Neuronal stem cell (in vitro differentiated cells): ENCODE data around the gene PARP1.

Source experiments
- DNase-seq: peaks from one replicate; pipeline ENCODE4 v3.0.0-alpha.2; 2013; ENCODE audit warnings: low spot score
- H2AFZ ChIP-seq: one replicate; pipeline ENCODE4 v1.6.1; 2013; ENCODE audit warnings: mild to moderate bottlenecking, low read length, inconsistent platforms
- H2AK5ac ChIP-seq: 2 replicates; pipeline ENCODE4 v1.6.1; 2013; ENCODE audit warnings: low read depth, mild to moderate bottlenecking, inconsistent platforms, low read length, moderate library complexity, mixed read lengths
- H2BK120ac ChIP-seq: 2 replicates; pipeline ENCODE4 v1.6.1; 2013; ENCODE audit warnings: low read depth, mild to moderate bottlenecking, inconsistent platforms, low read length, moderate library complexity, mixed read lengths
- H2BK12ac ChIP-seq: one replicate; pipeline ENCODE4 v1.6.1; 2013; ENCODE audit warnings: low read length, inconsistent platforms
- H2BK15ac ChIP-seq: 2 replicates; pipeline ENCODE4 v1.6.1; 2013; ENCODE audit warnings: mild to moderate bottlenecking, low read length, inconsistent platforms, mixed read lengths
- H2BK5ac ChIP-seq: one replicate; pipeline ENCODE4 v1.6.1; 2013; ENCODE audit warnings: inconsistent platforms, mild to moderate bottlenecking, low read length, moderate library complexity
- H3K14ac ChIP-seq: one replicate; pipeline ENCODE4 v1.6.1; 2013; ENCODE audit warnings: low read length, inconsistent platforms
- H3K18ac ChIP-seq: 2 replicates; pipeline ENCODE4 v1.6.1; 2013; ENCODE audit warnings: low read length, inconsistent platforms
- H3K23ac ChIP-seq: 2 replicates; pipeline ENCODE4 v1.6.1; 2013; ENCODE audit warnings: low read depth, mild to moderate bottlenecking, mixed read lengths, low read length, inconsistent platforms; ENCODE audit not compliant: poor library complexity
- H3K27ac ChIP-seq: replicated peaks from 3 replicates; pipeline ENCODE4 v1.5.1; 2013; ENCODE audit warnings: low read length, inconsistent platforms
- H3K27me3 ChIP-seq, 3 experiments: 2 replicates each; pipeline ENCODE4 v1.6.1; 2013; ENCODE audit warnings: low read length in 3 of 3, mild to moderate bottlenecking in 2 of 3, inconsistent platforms in 1 of 3, low read depth in 1 of 3, mixed read lengths in 1 of 3, moderate library complexity in 1 of 3; ENCODE audit not compliant: control insufficient read depth in 3 of 3, insufficient read depth in 3 of 3
- H3K36me3 ChIP-seq, 2 donors: replicated peaks in 1 of 2; 2 replicates each; pipeline ENCODE4 v1.6.1; 2013; ENCODE audit warnings: low read length in 2 of 2; ENCODE audit not compliant: control insufficient read depth in 2 of 2, insufficient read depth in 2 of 2
- H3K4ac ChIP-seq: 2 replicates; pipeline ENCODE4 v1.6.1; 2013; ENCODE audit warnings: inconsistent platforms, mild to moderate bottlenecking, low read length, moderate library complexity
- H3K4me1 ChIP-seq, 2 donors: 1 replicate in 1 of 2; 2 replicates in 1 of 2; pipeline ENCODE4 v1.6.1; 2013; ENCODE audit warnings: low read length in 2 of 2, low read depth in 1 of 2; ENCODE audit not compliant: control insufficient read depth in 2 of 2, insufficient read depth in 1 of 2
- H3K4me2 ChIP-seq: one replicate; pipeline ENCODE4 v1.6.1; 2013; ENCODE audit warnings: mild to moderate bottlenecking, low read length, inconsistent platforms; ENCODE audit not compliant: insufficient read depth, poor library complexity, severe bottlenecking
- H3K4me3 ChIP-seq, 2 donors: 2 replicates each; pipeline ENCODE4 v1.5.1; 2013; ENCODE audit warnings: low read length in 2 of 2, mild to moderate bottlenecking in 2 of 2, inconsistent platforms in 1 of 2, moderate library complexity in 1 of 2
- H3K79me1 ChIP-seq: one replicate; pipeline ENCODE4 v1.6.1; 2013; ENCODE audit warnings: low read depth, mild to moderate bottlenecking, inconsistent platforms, low read length, moderate library complexity
- H3K9ac ChIP-seq: one replicate; pipeline ENCODE4 v1.6.1; 2013; ENCODE audit warnings: mild to moderate bottlenecking, low read depth, low read length, inconsistent platforms; ENCODE audit not compliant: poor library complexity
- H3K9me3 ChIP-seq, 2 donors: replicated peaks in 1 of 2; 2 replicates each; pipeline versions ENCODE3 to v1.6.1; 2013; ENCODE audit warnings: low read length in 2 of 2, mild to moderate bottlenecking in 2 of 2, inconsistent platforms in 1 of 2, low read depth in 1 of 2, mixed read lengths in 1 of 2, moderate library complexity in 1 of 2; ENCODE audit not compliant: control insufficient read depth in 2 of 2, insufficient read depth in 1 of 2
- H4K8ac ChIP-seq: one replicate; pipeline ENCODE4 v1.6.1; 2013; ENCODE audit warnings: low read depth, mild to moderate bottlenecking, inconsistent platforms, low read length, moderate library complexity
- H4K91ac ChIP-seq: one replicate; pipeline ENCODE4 v1.6.1; 2013; ENCODE audit warnings: low read length, low read depth, mild to moderate bottlenecking, inconsistent platforms; ENCODE audit not compliant: poor library complexity
- WGBS, 2 donors: extraction: QIAGEN DNeasy Blood & Tissue Kit; methylation state at CpG; one replicate each; pipeline ENCODE4 v1.1.7; 2013; ENCODE audit warnings: missing lambda C conversion rate in 2 of 2, mixed read lengths in 1 of 2; ENCODE audit not compliant: insufficient read length in 2 of 2, insufficient replicate concordance in 1 of 2; ENCODE audit errors: extremely low coverage in 2 of 2; 5-methylcytosine and 5-hydroxymethylcytosine counted together

Gene PARP1

DNA sequence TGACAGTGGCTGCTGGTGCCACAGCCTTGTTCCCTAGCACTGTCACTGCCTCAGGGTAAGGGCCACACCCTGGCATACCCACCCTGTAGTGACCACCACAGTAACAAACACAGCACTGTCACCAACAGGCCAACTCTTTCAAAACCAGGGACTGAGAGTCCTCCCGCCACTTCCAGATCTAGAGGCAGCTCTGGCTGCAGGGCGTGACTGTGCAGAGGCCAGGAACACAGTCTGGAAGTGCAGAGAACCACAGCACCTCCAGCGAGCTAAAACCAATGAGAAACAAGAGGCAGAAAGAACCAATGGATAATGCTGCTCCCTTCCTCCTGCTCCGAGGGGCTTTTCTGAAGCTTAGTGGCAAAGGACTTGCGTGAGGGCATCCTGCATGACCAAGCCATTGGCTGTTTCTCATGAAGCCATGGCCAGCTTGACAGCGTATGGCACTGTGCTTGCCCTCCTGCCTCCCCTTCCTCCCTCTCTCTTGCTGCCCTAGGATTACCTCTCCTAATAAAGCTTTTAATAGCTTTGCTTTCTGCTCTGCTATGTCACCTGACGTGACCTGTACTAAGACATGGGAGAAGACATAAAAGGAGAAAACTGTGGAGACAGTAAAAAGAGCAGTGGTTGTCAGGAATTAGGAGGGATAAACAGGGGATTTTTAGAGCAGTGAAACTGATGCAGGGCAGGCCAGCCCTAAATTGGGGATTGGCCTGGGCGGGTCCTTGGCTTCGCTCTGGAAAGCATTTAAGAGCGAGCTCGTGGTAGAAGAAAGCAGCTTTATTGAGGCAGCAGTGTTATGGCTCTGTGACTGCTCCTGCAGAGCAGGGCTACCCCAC lies 7.2 kb downstream of the PARP1 start:
- no peak for DNase-seq
- peaks cover 34 to 89% of the 10 kb centered on the region in 2 donors for H3K36me3 ChIP-seq
- no peak overlapping the region for H3K27ac ChIP-seq
- peaks cover 12 to 19% of the 10 kb centered on the region in 2 donors for H3K4me1 ChIP-seq
- H2AK5ac ChIP-seq: no peak overlapping the region
- no peak overlapping the region for H2AFZ ChIP-seq
- H3K4ac ChIP-seq: no peak overlapping the region
- H3K23ac ChIP-seq: no peak overlapping the region
- H2BK15ac ChIP-seq: no peak overlapping the region
- H3K4me2 ChIP-seq: no peak overlapping the region
- H3K9ac ChIP-seq: peak overlapping the region; percentile 53
- H3K14ac ChIP-seq: no peak overlapping the region
- H3K9me3 ChIP-seq: no peaks in the 10 kb centered on the region
- H2BK120ac ChIP-seq: no peak overlapping the region
- peaks cover 19% of the 10 kb centered on the region for H3K79me1 ChIP-seq
- H2BK5ac ChIP-seq: no peak overlapping the region
- no peak overlapping the region for H3K4me3 ChIP-seq
- no peak overlapping the region for H4K91ac ChIP-seq
- no peak overlapping the region for H2BK12ac ChIP-seq
- no peak overlapping the region for H4K8ac ChIP-seq
- no peaks in the 10 kb centered on the region for H3K27me3 ChIP-seq
- H3K18ac ChIP-seq: no peak overlapping the region
- WGBS, 2 donors: no CpG with 5 or more reads among the region's 11 CpGs

DNA sequence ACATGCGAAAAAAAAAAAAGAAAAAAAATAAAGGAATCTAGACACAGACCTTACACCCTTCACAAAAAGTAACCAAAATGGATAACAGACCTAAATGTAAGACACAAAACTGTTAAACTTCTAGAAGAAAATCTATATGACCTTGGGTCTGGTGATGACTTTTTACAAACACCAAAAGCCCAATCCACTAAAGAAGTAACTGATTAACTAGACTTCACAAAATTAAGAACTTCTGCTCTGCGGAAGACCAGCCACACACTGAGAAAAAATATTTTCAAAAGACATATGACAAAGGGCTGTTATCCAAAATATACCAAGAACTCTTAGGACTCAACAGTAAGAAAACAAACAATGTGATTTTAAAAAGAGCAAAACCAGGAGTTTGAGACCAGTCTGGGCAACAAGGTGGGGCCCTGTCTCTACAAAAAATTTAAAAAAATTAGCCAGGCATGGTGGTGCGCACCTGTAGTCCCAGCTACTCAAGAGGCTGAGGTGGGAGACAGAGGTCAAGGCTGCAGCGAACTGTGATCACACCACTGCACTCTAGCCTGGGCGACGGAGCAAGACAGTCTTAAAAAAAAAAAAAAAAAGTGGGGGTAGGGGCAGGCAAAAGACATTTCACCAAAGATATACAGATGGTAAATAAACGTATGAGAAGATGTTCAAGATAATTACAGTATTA lies 9.8 kb downstream of the PARP1 start:
- no peak overlapping the region for H3K4ac ChIP-seq
- H3K23ac ChIP-seq: no peak overlapping the region
- no peak overlapping the region for H3K18ac ChIP-seq
- no peak overlapping the region for H4K91ac ChIP-seq
- no peak for DNase-seq
- H3K36me3 ChIP-seq: peaks cover 38 to 97% of the 10 kb centered on the region in 2 donors
- H2BK5ac ChIP-seq: no peak overlapping the region
- H3K79me1 ChIP-seq: peaks cover 12% of the 10 kb centered on the region
- no peak overlapping the region for H3K27ac ChIP-seq
- H2BK12ac ChIP-seq: no peak overlapping the region
- no peak overlapping the region for H2BK120ac ChIP-seq
- no peak overlapping the region for H3K14ac ChIP-seq
- H3K4me2 ChIP-seq: no peak overlapping the region
- no peak overlapping the region for H3K4me3 ChIP-seq
- H3K9me3 ChIP-seq: no peaks in the 10 kb centered on the region
- H4K8ac ChIP-seq: no peak overlapping the region
- no peak overlapping the region for H2AFZ ChIP-seq
- H2AK5ac ChIP-seq: no peak overlapping the region
- peaks cover 0 to 3% of the 10 kb centered on the region in 2 donors for H3K4me1 ChIP-seq
- H3K27me3 ChIP-seq: no peaks in the 10 kb centered on the region
- no peak overlapping the region for H2BK15ac ChIP-seq
- no peak overlapping the region for H3K9ac ChIP-seq
- WGBS, 2 donors: no CpG with 5 or more reads among the region's 7 CpGs

DNA sequence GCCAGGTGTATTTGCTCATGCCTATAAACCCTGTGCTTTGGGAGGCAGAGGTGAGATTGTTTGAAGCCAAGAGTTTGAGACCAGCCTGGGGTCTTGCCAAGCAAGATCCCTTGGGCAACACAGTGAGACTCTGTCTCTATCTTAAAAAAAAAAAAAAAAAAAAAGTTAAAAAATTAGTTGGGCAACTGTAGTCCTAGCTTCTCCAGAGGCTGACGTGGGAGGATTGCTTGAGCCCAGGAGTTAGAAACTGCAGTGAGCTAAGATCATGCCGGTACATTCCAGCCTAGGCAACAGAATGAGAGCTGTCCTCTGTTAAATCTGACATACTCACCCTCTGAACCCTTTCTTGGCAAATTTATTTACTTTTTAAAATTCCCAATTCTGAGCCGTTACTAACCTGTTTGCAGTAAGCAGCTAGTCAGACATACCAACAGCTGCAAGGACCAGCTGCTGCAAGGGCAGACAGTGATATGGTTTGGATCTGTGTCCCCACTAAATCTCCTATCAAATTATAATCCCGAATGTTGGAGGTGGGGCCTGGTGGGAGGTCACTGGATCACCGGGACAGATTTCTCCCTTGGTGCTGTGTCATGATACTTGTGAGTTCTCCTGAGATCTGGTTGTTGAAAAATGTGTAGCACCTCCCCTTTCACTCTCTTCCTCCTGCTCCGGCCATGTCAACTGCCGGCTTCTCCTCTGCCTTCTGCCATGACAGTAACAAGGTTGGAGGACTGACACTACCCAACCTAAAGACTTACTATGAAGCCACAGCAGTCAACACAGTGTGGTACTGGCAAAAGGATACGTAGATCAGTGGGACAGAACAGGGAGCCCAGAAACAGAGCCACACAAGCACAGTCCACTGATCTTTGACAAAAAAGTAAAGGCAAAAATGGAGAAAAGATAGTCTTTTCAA lies 10.6 kb downstream of the PARP1 start:
- Histone ChIP-seq H3K23ac (no peak overlapping the region), H4K8ac (no peak overlapping the region)

More for the DNA sequence above, 10.6 kb downstream of the PARP1 start:
- peaks cover 0 to 2% of the 10 kb centered on the region in 2 donors for H3K4me1 ChIP-seq
- no peaks in the 10 kb centered on the region for H3K27me3 ChIP-seq
- H3K14ac ChIP-seq: no peak overlapping the region
- no peak overlapping the region for H2BK120ac ChIP-seq
- H2BK5ac ChIP-seq: no peak overlapping the region
- H3K4ac ChIP-seq: no peak overlapping the region
- no peak overlapping the region for H3K27ac ChIP-seq
- H2BK15ac ChIP-seq: no peak overlapping the region
- H3K4me2 ChIP-seq: no peak overlapping the region
- H2BK12ac ChIP-seq: no peak overlapping the region
- H2AK5ac ChIP-seq: no peak overlapping the region
- H3K18ac ChIP-seq: no peak overlapping the region
- peaks cover 33 to 98% of the 10 kb centered on the region in 2 donors for H3K36me3 ChIP-seq
- DNase-seq: no peak
- no peak overlapping the region for H4K91ac ChIP-seq
- no peak overlapping the region for H3K4me3 ChIP-seq
- H3K79me1 ChIP-seq: peaks cover 5% of the 10 kb centered on the region
- H3K9ac ChIP-seq: no peak overlapping the region
- H2AFZ ChIP-seq: no peak overlapping the region
- no peaks in the 10 kb centered on the region for H3K9me3 ChIP-seq
- no CpG with 5 or more reads among the region's 8 CpGs for WGBS, 2 donors
